ENCODE measurements around the gene OR3A3. TPM values are rescaled to one million over a fixed set of nuclear protein-coding genes. Genes with fewer than 3 reads are reported as not detected.

Gene OR3A3
- total and polyA plus RNA-seq, 2 of the 8 experiments (the other 6 are each of a cell fraction or from before 2014, with no cell fraction given), result not detected

DNA sequence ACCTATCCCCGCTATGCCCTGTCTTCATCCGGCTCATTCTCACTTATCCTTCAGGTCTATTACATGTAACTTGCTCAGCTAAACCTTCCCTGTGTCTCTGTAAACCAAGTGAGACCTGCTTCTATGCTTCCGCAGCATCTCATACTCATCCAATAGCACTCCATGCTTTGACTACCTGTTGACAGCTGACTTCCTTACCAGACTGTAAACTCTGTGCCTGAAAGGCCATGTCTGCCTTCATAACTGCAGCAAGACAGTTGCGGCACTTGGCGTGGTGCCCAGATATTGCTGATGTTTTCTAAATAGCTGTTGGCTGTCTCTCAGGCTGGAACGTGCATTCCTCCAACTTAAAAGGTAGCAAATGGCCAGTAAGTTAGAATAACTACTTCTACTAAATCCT, 11.1 kb upstream of the OR3A3 start (continued):
- TF ChIP-seq, protein P1, sequence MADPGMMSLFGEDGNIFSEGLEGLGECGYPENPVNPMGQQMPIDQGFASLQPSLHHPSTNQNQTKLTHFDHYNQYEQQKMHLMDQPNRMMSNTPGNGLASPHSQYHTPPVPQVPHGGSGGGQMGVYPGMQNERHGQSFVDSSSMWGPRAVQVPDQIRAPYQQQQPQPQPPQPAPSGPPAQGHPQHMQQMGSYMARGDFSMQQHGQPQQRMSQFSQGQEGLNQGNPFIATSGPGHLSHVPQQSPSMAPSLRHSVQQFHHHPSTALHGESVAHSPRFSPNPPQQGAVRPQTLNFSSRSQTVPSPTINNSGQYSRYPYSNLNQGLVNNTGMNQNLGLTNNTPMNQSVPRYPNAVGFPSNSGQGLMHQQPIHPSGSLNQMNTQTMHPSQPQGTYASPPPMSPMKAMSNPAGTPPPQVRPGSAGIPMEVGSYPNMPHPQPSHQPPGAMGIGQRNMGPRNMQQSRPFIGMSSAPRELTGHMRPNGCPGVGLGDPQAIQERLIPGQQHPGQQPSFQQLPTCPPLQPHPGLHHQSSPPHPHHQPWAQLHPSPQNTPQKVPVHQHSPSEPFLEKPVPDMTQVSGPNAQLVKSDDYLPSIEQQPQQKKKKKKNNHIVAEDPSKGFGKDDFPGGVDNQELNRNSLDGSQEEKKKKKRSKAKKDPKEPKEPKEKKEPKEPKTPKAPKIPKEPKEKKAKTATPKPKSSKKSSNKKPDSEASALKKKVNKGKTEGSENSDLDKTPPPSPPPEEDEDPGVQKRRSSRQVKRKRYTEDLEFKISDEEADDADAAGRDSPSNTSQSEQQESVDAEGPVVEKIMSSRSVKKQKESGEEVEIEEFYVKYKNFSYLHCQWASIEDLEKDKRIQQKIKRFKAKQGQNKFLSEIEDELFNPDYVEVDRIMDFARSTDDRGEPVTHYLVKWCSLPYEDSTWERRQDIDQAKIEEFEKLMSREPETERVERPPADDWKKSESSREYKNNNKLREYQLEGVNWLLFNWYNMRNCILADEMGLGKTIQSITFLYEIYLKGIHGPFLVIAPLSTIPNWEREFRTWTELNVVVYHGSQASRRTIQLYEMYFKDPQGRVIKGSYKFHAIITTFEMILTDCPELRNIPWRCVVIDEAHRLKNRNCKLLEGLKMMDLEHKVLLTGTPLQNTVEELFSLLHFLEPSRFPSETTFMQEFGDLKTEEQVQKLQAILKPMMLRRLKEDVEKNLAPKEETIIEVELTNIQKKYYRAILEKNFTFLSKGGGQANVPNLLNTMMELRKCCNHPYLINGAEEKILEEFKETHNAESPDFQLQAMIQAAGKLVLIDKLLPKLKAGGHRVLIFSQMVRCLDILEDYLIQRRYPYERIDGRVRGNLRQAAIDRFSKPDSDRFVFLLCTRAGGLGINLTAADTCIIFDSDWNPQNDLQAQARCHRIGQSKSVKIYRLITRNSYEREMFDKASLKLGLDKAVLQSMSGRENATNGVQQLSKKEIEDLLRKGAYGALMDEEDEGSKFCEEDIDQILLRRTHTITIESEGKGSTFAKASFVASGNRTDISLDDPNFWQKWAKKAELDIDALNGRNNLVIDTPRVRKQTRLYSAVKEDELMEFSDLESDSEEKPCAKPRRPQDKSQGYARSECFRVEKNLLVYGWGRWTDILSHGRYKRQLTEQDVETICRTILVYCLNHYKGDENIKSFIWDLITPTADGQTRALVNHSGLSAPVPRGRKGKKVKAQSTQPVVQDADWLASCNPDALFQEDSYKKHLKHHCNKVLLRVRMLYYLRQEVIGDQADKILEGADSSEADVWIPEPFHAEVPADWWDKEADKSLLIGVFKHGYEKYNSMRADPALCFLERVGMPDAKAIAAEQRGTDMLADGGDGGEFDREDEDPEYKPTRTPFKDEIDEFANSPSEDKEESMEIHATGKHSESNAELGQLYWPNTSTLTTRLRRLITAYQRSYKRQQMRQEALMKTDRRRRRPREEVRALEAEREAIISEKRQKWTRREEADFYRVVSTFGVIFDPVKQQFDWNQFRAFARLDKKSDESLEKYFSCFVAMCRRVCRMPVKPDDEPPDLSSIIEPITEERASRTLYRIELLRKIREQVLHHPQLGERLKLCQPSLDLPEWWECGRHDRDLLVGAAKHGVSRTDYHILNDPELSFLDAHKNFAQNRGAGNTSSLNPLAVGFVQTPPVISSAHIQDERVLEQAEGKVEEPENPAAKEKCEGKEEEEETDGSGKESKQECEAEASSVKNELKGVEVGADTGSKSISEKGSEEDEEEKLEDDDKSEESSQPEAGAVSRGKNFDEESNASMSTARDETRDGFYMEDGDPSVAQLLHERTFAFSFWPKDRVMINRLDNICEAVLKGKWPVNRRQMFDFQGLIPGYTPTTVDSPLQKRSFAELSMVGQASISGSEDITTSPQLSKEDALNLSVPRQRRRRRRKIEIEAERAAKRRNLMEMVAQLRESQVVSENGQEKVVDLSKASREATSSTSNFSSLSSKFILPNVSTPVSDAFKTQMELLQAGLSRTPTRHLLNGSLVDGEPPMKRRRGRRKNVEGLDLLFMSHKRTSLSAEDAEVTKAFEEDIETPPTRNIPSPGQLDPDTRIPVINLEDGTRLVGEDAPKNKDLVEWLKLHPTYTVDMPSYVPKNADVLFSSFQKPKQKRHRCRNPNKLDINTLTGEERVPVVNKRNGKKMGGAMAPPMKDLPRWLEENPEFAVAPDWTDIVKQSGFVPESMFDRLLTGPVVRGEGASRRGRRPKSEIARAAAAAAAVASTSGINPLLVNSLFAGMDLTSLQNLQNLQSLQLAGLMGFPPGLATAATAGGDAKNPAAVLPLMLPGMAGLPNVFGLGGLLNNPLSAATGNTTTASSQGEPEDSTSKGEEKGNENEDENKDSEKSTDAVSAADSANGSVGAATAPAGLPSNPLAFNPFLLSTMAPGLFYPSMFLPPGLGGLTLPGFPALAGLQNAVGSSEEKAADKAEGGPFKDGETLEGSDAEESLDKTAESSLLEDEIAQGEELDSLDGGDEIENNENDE (IDR thresholded peaks at IDR 0.05; ENCODE audit: insufficient replicate concordance, low read length), result no peak
- TF ChIP-seq CHD2 (IDR thresholded peaks at IDR 0.05; ENCODE audit: low read length) (no peak), GTF2F1 (IDR thresholded peaks at IDR 0.05; ENCODE audit: borderline replicate concordance, low read depth, low read length) (no peak), RNF2 (IDR thresholded peaks at IDR 0.05; ENCODE audit: borderline replicate concordance, low read depth, low read length, missing control alignments, poor library complexity, severe bottlenecking) (no peak), BRCA1 (IDR thresholded peaks at IDR 0.05; ENCODE audit: low read depth, low read length) (no peak), EGR1 (IDR thresholded peaks at IDR 0.05; ENCODE audit: borderline replicate concordance, low read depth, low read length) (no peak), SP1 (IDR thresholded peaks at IDR 0.05; ENCODE audit: low read depth, low read length) (no peak), ASH2L (IDR thresholded peaks at IDR 0.05; ENCODE audit: low read length) (no peak), CBX8 (IDR thresholded peaks at IDR 0.05; ENCODE audit: borderline replicate concordance, low read depth, low read length) (no peak), CREB1 (IDR thresholded peaks at IDR 0.05) (no peak), CTBP2 (IDR thresholded peaks at IDR 0.05; ENCODE audit: borderline replicate concordance, insufficient read depth, insufficient read length, low read length) (no peak)
- TF ChIP-seq, protein P2, sequence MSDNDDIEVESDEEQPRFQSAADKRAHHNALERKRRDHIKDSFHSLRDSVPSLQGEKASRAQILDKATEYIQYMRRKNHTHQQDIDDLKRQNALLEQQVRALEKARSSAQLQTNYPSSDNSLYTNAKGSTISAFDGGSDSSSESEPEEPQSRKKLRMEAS (IDR thresholded peaks at IDR 0.05), result no peak
